Fibroblast of skin of left biceps (primary cell): ENCODE data around the gene DKK3.

Experiments used
- DNase-seq, 2 experiments: peaks; one replicate each; pipeline ENCODE4 v3.0.0-alpha.2; 2013; ENCODE audit warnings: low read depth in 2 of 2

The DKK3 gene

DNA sequence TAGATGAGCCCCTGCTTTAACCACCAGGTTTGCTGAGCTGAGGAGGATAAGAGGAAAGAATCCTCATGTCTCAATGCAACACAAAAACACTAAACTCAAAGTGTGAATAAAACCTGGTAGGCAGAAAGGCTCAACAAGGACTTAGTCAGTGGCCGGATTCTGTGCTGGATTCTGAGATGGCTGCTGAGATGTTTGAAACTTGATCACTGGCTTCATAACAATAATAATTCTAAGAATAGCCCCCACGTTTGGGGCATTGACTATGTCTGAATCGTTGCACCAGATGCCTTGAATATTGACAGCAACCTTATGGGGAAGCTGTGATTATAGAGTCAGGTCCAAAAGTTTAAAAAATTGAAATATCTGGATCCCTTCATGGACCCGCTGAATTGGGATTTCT, 4.6 kb downstream of the DKK3 start:
- no peak for DNase-seq

DNA sequence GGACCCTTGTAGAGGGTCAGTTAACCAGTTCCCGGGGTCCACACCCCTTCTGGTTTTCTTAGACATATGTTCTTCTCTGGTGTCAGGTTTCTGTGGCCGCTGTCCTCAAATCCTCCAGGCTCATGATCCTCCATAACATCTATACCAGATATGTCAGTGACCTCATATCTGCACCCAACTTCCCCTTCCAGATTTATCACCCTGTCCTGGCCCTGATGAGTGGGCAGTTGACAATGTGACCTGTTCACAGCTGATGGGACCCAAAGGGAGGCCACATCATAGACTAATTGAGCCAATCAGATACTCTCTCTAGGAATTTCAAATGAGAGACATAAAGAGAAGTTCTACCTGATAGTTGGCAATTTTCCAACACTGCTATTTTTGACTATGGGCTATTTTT, 5.1 kb downstream of the DKK3 start:
- DNase-seq, result no peak

DNA sequence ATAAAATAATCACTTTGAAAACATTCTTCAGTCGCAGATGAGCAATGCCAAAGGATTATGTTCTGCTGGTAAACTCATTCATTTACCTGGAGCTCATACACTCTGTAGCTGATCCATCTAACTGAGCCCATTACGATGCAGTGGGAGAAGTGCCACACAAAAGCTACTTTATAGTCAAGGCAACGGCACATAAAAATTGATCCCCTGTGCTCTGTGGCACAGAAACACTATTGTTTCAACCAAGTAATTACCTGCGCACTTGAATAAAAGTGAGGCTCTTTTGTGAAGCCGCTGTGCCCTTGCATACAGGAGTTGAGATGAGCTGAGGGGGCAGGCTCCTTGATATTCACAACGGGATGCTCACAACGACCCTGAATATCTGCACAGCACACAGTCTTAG, 7.2 kb downstream of the DKK3 start:
- no peak for DNase-seq

DNA sequence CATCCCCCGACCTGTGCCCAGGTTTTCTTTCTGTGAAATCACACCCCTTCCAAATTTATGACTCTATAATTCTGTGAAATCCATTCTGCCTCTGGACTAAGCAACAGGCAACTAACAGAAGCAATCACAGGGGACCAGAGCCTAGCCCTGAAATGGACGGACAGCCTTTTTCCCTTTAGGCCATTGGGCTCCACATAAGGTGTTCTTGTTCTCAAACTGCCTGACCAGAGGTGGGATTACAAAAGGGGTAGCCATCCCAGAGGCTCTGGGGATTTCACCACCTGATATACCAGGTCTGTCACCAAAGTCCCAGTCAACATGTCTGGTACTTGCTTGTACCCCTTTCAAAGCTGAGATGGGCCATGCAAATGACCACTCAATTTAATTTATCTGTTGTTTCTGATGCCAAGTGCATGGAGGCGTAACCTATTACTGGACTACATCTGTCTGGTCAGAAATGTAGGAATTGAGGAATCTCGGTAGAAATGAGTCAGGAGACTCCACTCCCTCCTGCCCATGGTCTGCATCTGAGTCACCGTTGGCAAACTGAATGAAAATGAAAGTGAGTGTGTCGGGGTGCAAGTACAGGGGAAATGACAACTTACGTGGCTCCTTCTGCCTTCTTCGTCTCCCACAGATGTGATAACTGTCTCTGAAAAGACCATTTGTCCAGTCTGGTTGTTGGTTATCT, 10.2 kb downstream of the DKK3 start:
- no peak for DNase-seq

DNA sequence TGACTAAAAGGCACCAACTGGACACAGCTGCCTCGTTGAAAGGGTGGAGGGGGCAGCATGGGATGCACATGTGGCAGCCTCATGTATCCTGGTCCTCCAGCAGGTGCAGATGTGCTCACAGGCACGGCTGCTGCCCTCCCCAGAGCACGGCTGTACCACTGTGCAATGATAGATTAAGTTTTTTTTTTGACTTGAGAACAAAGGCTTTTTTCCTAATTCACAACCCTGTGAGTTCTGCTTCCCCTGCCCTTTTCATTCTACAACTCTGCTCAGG, 11.4 kb downstream of the DKK3 start:
- no peak for DNase-seq

DNA sequence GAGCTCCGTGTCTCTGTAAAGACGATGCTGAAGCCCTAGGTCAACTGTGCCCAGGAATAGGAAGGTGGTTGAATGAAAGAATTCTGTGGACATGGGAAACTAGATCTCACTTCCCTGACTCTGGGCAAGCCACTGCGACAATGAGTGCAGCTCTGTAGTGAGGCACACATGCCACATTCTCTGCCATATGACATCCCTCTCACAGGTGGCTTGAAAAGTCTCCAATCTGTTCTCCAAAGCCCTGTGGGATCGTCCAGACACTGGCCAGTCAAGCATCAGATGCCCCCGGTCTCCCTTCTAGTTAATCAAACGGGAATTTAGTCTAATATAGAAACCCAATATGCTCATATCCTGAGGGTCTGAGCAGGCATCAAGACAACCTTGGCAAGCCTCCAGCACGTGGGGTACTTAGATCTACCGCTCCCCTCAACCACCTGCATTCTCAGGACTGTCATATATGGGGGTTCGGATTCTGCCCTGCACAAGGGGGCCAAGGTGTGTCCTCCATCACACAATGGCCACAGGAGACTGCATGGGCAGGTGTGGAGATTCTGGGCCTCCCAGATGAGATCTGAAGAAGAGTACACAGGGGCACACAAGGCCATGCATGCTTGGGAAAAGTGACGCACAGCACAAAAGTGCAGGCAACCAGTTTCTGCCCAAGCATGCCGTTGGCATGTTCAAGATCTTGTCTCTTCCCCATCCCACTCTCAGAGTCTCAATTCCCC, 11.9 kb downstream of the DKK3 start:
- DNase-seq, result no peak

DNA sequence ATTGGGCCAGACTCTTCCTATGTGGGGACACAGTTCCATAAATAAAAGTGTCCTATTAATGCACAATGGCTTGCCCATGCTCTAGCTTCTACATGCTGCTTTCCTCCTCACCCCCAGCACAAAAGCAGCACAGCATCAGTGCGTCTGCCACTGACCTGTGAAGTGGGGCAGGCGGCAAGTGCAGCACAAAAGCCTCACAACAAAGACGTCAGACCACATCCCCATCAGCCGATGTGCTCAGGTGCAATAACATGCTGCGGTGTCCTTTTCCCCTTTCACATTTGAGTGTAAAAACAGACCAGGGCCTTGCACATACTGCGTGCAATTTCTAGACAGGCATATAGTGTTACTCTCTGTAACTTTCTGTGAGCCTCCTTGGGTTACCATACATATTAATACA, 12.8 kb downstream of the DKK3 start:
- no peak for DNase-seq

DNA sequence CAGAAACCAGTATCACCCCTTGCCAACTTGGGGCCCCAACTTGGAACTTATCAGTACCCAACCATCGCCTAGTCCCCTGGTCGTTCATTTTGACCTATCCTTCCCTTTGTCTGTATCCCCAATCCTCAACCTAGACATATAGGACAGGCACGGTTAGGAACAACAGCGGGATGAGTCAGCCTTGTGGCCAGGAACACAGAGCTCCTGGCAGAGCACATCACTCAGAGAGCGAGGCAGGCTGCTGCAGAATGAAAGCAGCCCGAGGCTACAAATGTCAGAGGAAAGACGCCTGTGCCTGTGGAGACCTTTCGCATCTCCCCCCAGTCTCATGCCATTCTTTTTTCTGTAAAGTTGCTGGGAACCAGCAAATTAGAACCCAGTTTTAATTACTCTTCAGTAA, 14.6 kb downstream of the DKK3 start:
- DNase-seq, result no peak

DNA sequence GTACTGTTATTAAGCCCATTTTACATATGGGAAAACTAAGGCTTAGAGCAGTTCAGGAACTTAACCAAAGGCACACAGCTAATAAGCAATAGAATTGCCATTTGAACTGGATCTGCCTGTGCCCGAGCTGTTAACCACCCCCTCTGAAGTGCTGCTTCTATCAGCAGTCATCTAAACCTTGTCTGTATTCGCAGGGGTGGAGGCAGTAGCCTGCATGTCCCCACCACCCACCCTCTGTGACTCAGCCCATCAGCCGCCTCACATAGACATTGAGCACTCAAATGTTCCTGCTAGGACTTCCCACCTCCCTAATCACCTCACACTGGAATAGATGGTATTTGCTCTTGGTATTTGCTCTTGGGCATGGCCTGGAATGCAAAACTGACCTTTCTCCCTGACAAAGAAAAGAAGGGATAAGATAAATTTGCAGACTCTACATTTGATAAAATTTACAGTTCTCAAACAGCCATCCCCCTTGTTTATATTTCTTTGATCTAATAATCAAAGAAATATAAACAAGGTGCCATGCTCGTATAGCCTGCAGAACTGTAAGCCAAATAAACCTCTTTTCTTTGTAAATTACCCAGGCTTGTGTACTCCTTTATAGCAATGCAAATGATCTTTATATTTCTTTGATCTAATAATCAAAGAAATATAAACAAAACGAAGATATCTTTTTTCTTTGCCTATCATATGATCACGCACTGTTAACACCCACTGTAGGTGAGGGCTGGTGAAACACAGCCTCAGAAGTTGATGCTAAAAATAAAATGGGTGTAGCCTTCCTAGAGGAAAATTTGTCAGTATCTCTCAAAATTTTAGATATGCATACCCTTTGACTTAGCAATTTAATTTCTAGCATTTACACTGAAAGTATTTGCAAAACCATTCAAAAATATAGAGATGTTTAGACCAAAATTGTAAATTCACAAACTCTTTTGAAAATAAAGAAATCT, 15.9 kb downstream of the DKK3 start:
- DNase-seq, result no peak

DNA sequence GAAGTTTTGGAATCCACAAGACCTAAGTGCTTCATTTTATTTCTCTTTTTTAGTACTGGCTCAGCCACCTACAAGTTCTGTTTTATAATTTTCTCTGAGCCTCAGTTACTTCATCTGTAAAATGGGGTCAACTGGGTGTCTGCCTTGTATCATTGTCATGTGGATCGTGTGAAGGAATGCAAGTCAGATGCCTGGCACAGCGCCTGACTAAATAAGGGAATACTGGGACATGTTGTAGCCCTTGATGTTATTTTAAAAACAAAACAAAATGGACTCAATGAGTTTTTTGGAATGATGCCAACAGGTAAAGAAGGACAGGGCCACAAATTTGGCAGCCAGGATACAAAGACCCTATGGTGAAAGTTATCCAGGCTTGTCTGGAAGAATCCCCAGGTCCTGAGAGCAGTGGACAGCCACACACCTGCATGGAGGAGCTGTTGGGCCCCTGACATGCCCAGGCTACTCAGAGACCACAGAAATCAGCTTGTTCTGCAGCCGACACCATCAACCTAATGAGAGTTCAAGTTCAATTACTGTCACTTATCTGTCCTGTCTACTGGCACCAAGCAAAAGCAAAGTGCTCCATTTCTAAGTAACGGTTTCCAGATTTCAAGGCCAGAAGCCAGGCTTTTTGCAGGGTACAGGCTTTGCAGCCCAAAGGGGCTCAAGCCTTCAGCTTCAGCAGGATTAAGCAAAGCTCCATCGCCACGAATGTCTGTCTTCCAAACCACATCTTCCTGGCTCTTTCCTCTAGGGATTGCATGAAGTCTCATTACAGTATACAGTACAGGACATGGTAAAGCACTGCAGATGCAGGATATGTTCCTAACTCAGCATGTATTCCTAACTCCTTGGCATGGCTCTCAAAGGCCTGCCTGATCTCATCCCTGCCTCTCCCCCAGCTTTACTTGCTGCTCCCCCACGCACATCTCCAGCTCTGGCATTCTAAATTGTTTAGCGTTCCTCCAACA, 18.4 kb downstream of the DKK3 start:
- peak; percentile 70 to 72 for DNase-seq

DNA sequence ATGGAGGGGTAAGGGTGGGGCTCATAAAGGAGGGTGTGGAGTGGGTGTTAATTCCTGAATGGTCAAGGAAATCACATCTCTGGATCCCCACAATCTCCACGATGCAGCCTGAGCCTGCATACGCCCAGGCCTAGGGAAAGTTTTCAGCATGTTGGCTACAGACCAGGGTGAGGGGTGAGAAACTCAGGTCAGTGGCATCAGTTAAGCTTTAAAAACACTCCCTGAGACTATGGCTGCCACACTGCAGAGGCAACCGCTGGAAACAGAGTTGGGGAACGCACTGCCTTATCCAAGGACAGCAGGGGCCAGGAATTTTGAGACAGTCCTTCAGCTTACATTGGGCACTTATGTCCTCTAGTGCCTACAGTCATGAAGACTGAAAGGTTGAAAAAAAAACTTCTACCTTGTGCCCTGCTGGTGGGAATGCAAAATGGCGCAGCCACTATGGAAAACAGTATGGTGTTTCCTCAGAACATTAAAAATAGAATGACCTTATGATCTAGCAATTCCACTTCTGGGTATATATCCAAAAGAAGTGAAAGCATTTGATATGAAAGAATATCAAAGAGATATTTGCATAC, 19.7 kb downstream of the DKK3 start:
- DNase-seq, result no peak

DNA sequence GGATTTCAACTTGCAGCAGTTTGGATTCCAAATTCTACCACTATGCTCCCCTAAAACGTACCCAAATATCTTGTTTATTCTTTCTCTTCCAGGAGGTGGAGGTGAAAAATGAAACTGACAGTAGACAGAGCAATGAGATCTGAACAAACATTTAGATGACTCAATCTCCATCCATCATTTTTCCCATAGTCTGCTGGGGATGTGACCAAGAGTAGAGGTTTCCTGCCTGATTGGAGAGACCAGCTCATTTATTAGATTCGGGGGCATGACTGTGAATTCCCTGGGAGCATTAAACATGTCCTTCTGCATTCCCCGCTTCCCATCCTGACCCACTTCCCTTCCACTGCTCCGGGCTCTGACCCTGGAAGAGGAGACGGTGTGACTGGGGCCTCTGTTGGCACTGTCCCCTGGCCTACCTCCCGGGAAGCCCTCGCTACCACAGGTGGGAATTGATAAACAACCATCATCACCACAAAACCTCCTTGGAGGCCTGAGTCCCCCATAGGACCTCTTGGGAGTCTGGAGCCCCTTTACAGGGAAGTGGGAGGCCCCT, 20.3 kb downstream of the DKK3 start:
- no peak for DNase-seq

DNA sequence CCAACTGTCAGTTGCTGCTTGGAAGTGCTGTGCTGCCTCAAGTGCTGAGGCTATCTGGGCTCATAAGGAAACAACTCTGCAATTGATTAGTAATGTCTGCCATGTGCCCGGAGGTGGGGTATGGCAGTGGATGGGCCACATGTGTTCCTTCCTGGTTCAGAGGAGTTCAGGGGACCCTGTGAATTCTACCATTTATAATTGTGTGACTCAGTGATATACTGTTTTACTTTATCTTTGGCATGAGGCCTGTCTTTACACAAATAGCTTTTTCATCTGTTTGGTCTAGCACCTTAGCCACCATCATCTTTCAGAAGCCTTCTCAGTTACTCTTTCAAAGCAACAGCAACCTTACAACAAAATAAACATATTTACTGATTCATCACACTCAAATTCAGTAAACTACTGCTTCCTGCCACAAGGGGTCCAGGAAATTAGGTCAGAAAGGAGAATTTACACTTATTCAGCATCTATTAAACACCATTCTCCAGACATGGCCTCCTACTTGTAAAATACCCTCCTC, 20.9 kb downstream of the DKK3 start:
- DNase-seq, result no peak

DNA sequence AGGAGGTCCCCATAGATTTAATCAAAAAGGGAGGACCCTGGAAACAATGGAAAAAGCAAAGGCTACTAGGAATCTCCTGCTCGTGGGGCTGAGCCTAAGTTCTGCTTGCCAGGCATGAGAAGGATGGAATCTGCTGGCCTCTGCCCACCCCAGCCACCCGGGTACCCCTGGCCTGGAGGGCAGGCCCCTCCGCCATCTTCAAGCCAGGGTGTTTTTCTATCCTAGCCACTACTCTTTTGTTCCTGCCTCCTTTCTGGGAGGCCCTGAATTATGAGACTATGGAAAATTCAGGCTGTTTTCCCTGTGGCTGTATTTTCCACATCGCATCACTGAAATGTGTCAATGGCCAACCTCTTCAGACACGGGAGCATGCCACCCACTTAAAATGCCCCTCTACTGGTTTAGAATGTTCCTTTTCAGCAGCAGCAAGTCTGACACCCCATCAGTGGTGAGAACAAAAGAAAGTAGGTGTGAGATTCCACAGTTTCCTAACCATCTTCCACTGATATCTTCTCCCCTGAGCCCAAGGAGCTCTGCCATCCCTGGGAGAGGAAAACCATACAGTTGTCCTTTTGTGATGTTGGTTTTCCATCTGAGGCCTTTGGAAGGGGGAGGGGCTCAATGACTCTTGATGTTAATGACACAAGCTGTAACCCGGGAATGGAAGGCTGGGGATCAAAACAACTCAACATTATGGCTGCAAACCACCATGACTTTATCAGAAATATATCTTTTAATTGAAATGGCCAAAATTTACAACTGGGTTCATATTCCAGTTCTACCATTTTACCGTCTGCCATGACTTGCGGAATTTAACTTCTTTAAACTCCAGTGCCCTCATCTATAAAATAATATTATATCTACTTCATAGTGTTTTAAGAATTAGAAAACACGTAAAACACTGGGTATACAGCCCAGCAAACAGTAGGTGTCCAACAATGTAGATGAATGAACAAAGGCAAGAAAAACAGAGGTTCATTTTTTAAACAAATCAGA, 22.2 kb downstream of the DKK3 start:
- DNase-seq, result no peak

DNA sequence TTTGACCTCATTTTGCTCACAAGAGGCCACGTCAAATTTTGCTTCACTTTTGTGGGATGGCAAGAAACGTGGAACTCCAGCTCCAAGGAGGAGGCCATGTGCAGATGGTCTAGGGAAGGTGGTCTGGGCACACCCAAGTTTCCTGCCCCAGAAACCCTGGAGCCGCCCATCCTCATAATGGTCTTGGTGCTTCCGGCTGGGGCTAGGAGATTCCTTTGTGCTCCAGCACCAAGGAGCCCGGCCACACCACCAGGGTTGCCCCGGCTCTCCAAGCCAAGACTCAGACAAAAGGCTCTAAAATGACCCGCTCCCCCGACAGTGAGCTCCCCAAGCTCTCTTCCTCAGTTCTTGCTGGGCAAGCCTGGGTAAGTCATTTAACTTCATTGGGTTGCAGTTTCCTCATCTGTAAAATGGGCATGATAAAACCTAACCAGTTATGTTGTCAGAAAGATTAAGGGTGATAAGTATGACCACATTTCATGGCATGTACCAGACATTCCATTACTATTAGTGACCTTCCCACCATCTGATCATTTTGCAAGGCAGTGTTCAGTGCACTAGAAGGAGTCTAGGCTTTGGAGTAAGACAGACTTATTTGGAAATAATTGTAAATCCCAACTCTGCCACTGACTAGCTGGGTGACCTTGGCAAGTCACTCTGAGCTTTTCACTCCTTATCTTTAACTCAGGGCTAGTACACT, 23.3 kb downstream of the DKK3 start:
- peak in 1 of 2 experiments; percentile 61 for DNase-seq

DNA sequence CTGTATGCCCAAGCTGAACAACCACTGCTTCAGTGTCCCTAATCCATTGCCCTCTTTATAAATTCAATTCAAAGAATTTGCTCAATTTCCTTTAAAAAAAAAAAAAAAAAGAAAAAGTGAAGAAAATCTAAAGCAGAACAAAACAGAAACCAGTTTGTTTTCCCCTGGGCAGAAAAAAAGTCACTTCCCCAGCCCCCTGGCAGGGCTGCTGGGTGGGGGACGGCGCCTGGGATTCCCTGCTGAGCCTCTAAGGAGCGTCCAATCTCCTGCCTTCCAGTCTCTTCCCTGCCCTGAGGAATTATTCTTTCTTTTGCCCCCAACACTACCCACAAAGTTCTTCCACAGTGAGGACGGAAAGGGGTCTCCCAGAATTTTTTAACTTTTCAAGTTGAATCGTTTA, 23.9 kb downstream of the DKK3 start:
- no peak for DNase-seq

DNA sequence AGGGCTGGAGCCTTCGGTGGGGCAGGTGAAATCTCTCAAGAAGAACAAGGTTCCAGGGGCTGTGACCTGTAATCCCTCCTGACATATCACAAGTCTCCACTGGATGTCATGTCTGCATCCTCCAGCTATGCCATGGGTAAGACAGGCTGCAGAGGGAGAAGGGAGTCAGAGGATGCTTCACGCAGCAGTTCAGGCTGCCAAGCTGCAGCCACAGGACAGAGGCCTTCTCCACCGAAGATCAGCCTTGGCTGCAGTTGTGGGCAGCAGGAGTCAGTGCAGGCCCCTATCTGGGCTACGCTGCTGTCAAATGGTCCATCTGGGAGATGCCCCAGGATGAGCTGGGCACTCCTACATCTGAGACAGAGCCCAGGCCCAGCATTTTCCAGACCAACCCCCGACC, 25.0 kb downstream of the DKK3 start:
- no peak for DNase-seq

DNA sequence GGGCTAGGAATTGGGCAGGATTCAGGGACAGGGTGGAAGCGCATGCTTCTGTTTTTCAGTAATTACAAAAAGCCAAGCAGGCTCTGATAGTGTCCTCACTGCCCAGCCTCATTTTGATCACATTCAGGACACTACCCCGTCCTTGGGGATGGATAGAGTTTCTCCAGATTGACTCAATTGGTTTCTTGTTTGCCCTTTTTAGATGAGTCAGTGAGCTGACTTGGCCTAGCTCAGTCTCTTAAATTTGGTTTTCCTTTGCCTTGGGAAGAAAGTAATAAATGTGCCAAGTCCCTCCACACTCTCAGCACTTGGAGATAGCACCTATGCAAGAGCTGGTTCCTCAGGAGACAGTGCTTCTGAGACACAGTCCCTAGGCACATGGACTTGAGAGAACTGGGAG, 25.5 kb downstream of the DKK3 start:
- DNase-seq, result no peak

DNA sequence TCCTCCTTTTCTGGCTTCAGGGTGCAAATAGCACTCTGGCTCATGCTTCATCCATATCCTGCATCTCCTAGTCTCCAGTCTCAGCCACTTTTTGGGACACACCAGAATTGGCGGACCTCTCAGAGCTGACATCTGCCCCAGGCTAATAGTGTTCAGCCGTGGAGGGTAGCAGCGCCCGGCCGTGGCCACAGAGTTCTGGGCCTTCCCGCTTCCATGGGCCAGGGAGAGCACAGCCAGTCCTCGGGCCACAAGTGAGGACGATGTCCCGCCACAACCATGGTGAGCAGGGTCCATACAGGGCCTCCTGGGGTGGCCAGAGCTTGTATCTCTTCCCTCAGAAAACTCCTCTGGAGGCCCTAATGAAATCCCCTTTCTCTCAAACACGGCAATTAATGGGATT, 26.0 kb downstream of the DKK3 start:
- no peak for DNase-seq
